Duodenal mucosa (tissue), 2 donors: ENCODE data around the gene ARMC9.

Experiments
- H3K27ac ChIP-seq: one replicate; pipeline ENCODE4 v1.7.0; 2013; ENCODE audit warnings: low read depth, low read length
- H3K27me3 ChIP-seq, 2 donors: one replicate each; pipeline ENCODE4 v1.7.0; 2013; ENCODE audit warnings: low read length in 2 of 2, control low read depth in 1 of 2; ENCODE audit not compliant: insufficient read depth in 2 of 2, control insufficient read depth in 1 of 2
- H3K36me3 ChIP-seq, 2 donors: one replicate each; pipeline ENCODE4 v1.7.0; 2013; ENCODE audit warnings: low read length in 2 of 2, control low read depth in 1 of 2; ENCODE audit not compliant: insufficient read depth in 2 of 2, control insufficient read depth in 1 of 2
- H3K4me1 ChIP-seq, 2 donors: one replicate each; pipeline ENCODE4 v1.7.0; 2013; ENCODE audit warnings: low read length in 2 of 2, control low read depth in 1 of 2; ENCODE audit not compliant: insufficient read depth in 2 of 2, control insufficient read depth in 1 of 2
- H3K4me3 ChIP-seq, 2 donors: one replicate each; pipeline ENCODE4 v1.7.0; 2013; ENCODE audit warnings: low read length in 2 of 2, low read depth in 1 of 2
- H3K9ac ChIP-seq, 2 donors: one replicate each; pipeline ENCODE4 v1.7.0; 2013; ENCODE audit warnings: low read length in 2 of 2, low read depth in 1 of 2
- H3K9me3 ChIP-seq, 2 donors: one replicate each; pipeline ENCODE4 v1.7.0; 2013; ENCODE audit warnings: low read length in 2 of 2, control low read depth in 1 of 2; ENCODE audit not compliant: control insufficient read depth in 1 of 2

ARMC9 gene

DNA sequence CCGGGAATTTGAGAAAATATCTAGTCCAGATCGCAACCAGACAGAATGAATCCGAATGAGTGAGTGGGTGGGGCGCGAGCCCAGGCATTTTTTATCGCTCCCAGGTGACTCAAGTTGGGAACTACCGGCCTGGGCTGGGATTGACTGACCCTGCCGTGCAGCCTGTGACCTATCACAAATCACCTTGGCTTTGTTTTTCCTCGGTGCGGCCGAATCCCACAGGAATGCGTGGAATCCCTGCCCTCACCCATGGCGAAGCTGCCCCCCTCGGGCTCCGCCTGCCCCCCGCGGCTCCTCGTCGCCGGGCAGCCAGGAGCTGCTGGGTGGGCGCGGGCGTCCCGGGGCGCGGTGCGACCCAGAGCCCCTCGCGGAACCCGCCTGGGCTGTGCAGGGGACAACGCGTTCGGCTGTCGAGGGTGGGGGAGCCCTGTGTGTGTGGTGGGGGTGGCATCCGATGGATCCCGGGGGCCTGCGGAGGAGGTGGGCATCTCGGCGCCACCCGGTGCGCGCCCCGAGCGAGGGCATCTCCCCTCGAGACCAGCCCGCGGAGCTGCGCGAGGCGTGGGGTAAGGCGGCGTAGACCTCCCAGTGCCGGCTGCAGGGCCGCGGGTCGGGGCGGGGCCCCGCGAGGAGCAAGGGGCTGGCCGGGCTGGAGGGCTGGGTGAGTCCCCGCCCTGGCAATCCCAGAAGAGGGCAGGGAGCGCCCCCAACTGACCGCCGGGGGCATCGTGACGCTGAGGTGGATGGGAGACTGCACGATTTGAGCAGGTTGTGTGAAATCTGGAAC is 213.6 kb downstream of the ARMC9 start:
- Histone ChIP-seq H3K4me1 (peaks cover 14 to 35% of the 10 kb centered on the region in 2 donors), H3K36me3 (no peaks in the 10 kb centered on the region), H3K27ac (peak overlapping the region; percentile 74), H3K4me3 (peak overlapping the region; percentile 66 to 67), H3K9ac (peak overlapping the region; percentile 64 to 70), H3K9me3 (peaks cover 5 to 9% of the 10 kb centered on the region in 2 donors), H3K27me3 (no peaks in the 10 kb centered on the region)

DNA sequence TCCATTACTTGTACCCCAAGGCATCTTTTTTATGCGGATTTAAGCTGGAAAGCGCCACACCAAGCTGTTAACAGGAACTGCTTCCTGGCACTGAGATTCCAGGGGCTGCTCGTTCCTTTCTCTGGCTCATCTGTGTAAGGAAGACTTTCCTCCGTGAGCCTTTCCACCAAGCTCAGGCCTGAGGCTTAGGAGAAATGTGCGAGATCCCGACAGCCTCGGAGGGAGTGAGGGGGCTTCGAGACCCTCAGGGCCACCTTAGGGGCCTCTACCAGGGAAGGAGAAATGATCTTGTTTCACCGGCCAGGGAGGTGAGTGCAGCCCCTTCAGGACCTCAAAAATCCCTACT is 214.2 kb downstream of the ARMC9 start:
- H3K27me3 ChIP-seq, result no peaks in the 10 kb centered on the region
- peaks cover 14 to 35% of the 10 kb centered on the region in 2 donors for H3K4me1 ChIP-seq
- peaks cover 5 to 9% of the 10 kb centered on the region in 2 donors for H3K9me3 ChIP-seq
- H3K9ac ChIP-seq, result peak overlapping the region; percentile 64 to 70
- no peaks in the 10 kb centered on the region for H3K36me3 ChIP-seq
- H3K4me3 ChIP-seq, result peak overlapping the region; percentile 66 to 67
- peak overlapping the region; percentile 50 for H3K27ac ChIP-seq

DNA sequence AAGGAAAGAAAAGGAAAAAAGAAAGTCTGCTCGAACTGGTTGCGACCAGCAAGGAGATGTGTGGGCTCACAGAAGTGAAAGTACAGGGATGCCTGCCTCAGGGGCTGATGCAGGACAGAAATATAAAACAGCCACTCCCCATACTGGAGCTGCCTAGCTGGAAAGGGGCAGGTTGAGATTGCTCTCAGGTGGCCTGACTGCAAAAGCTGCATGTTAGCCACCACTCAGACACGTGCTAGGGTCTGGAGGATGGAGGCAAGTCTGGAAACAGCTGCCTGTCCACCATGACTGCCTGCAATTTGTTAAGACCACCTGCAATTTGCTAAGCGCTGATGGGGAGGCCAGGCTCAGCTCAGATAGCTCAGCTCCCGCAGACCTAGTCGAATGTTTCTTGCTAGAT is 215.0 kb downstream of the ARMC9 start:
- Histone ChIP-seq H3K36me3 (no peaks in the 10 kb centered on the region), H3K4me3 (peak overlapping the region in 1 of 2 donors; percentile 28), H3K27ac (no peak overlapping the region), H3K9ac (no peak overlapping the region), H3K4me1 (peaks cover 14 to 35% of the 10 kb centered on the region in 2 donors), H3K9me3 (peaks cover 5 to 9% of the 10 kb centered on the region in 2 donors), H3K27me3 (no peaks in the 10 kb centered on the region)

DNA sequence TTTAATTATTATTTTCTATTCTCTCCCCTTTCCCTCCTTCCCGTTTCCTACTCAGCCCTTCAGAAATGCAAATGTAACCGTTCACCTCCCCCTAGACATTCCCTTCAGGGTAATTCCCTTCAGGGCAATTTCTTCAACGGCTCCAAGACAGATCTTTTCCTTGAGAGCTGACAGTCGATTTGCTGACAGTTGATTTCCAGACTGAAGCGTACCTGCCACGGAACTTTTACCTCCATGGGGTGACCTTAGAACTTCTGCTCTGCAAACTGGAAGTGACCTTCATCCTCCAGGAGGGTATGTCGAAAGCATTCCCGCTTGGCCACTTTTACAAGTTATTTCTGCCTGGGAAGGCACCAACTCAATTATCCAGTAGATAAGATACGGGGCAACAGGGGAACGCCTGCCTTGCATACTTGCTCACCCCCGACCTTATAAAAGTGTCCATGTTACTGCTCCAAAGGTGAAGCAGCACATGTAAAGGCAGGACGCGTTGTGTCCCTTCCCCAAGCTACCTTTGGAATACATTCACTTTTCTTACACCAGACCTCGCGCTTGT is 215.6 kb downstream of the ARMC9 start:
- Histone ChIP-seq H3K36me3 (no peaks in the 10 kb centered on the region), H3K27ac (no peak overlapping the region), H3K9me3 (peaks cover 5 to 9% of the 10 kb centered on the region in 2 donors), H3K4me1 (peaks cover 14 to 39% of the 10 kb centered on the region in 2 donors), H3K27me3 (no peaks in the 10 kb centered on the region), H3K4me3 (peak overlapping the region in 1 of 2 donors; percentile 6), H3K9ac (no peak overlapping the region)

DNA sequence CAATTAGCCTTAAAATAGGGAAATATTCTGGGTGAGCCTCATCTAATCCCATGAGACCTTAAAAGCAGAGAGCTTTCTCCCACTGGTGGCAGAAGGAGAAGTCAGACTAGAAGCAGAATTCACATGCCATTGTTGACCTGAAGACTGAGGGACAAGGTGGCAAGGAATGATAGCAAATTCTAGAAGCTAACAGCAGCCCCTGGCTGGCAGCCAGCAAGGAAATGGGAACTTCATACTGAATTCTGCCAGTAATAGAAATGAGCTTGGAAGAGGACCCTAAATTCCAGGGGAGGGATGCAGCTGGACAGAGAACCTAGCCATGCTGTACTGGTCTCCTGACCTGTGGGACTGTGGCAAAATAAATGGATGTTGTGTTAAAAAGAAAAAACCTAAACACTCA is 216.6 kb downstream of the ARMC9 start:
- H3K27ac ChIP-seq, result no peak overlapping the region
- H3K4me1 ChIP-seq, result peaks cover 14 to 34% of the 10 kb centered on the region in 2 donors
- no peak overlapping the region for H3K4me3 ChIP-seq
- no peaks in the 10 kb centered on the region for H3K36me3 ChIP-seq
- peaks cover 5 to 9% of the 10 kb centered on the region in 2 donors for H3K9me3 ChIP-seq
- H3K9ac ChIP-seq, result no peak overlapping the region
- peaks cover 0 to 4% of the 10 kb centered on the region in 2 donors for H3K27me3 ChIP-seq

DNA sequence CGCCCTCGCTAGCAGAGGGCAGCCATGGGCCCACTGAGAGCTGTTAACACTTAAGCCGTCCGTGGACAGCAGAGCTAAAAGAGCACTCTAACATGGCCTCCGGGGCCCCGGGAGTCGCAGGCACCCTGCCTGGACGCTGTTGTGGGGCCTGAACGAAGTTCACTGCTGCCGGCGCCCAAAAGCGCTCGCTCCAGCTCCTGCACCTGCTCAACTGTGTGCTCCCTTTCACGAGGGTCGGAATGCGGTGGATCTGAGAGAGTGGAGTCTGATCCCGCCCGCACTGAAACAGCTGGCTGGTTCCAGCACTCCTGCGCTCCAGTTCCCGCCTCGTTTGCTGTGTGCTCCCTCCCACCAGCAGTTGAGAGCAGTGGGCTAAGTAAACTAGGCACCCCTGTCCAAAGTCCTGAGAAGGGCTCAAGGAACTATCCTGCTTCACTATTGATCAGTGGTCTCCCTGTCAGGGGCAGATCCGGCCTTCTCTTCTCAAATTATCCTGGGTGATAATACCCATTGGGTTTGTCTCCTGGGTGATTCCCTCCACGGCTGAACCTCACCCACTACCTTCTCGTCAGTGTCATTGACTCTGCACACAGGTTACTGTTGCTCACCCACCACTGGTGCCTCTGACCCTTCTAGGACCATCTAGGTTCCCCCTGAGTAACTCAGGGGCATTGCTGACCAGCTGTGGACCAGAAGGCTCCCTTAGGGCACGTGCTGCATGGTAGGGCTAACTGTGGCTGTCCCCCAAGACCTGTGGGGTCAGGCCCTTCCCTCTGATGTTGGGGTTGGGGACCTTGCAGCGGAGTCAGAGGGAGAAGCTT is 220.6 kb downstream of the ARMC9 start:
- Histone ChIP-seq H3K4me1 (peaks cover 5 to 15% of the 10 kb centered on the region in 2 donors), H3K4me3 (peak overlapping the region in 1 of 2 donors; percentile 43), H3K9ac (no peak overlapping the region), H3K27me3 (peaks cover 0 to 4% of the 10 kb centered on the region in 2 donors), H3K9me3 (no peaks in the 10 kb centered on the region), H3K27ac (no peak overlapping the region), H3K36me3 (no peaks in the 10 kb centered on the region)

DNA sequence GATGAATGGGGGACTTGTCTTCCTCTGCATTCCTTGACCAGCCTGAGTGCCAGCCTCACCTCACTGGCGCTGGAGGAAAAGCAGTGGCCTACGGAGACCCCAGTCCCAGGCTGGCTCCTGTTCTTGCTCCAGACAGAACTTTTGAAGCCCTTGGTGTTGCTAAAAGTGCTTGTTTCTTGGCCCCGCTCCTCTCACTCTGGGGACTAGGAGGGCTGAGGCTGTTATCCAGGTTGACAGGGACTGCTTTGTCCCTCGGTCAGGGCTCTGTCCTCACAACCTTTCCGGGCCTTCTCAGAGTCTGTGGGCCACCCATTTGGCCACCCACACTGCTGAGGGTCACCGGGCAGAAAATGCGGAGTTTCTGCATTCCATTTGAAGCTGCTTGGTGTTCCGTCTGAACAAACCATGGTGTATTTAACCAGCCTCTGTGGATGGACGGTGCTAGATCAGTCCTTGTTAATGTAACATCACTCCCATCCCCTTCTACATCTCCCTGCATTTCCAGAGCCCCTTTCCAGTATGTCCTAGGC is 222.7 kb downstream of the ARMC9 start:
- Histone ChIP-seq H3K9ac (no peak overlapping the region), H3K36me3 (no peaks in the 10 kb centered on the region), H3K27ac (no peak overlapping the region), H3K4me3 (no peak overlapping the region), H3K4me1 (peaks cover 0 to 4% of the 10 kb centered on the region in 2 donors), H3K27me3 (peaks cover 0 to 4% of the 10 kb centered on the region in 2 donors), H3K9me3 (no peaks in the 10 kb centered on the region)

DNA sequence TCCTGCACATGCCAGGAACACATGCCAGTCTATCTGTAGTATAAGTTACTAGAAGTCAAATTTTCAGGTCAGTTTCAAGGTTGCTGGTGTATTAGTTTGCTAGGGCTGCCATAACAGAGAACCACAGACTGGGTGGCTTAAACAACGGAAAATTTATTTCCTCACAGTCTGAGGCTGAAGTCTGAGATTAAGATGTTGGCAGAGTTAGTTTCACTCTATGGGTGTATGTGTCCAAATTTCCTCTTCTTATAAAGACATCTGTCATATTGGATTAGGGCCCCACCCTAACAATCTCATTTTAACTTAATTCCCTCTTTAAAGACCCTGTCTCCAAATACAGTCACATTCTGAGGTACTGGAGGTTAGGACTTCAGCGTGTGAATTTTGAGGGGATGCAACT is 223.6 kb downstream of the ARMC9 start:
- Histone ChIP-seq H3K4me1 (peaks cover 0 to 4% of the 10 kb centered on the region in 2 donors), H3K4me3 (no peak overlapping the region), H3K27me3 (peaks cover 0 to 4% of the 10 kb centered on the region in 2 donors), H3K9ac (no peak overlapping the region), H3K27ac (no peak overlapping the region), H3K36me3 (no peaks in the 10 kb centered on the region), H3K9me3 (no peaks in the 10 kb centered on the region)

DNA sequence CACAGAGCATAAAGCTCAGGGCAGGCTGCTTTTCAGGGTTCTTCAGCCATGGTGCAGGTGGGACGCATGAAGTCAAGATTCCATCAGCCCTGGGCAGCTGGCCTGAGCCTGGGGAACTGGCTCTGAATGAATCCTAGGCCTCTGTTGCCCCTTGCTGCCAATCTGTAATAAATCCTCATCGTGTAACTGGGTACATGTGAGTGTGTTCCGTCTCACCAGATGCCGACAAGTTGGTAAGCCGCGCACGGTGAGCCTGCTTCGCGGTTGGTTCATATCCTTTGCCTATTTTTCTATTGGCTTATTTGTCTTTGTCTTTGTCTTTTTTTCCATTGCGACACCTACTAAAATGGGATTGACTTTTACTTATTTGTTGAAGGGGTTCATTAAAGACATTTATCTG is 224.7 kb downstream of the ARMC9 start:
- Histone ChIP-seq H3K36me3 (no peaks in the 10 kb centered on the region), H3K4me1 (peaks cover 0 to 4% of the 10 kb centered on the region in 2 donors), H3K9ac (no peak overlapping the region), H3K27ac (no peak overlapping the region), H3K9me3 (no peaks in the 10 kb centered on the region), H3K4me3 (no peak overlapping the region), H3K27me3 (peaks cover 0 to 4% of the 10 kb centered on the region in 2 donors)
